Large intestine (tissue), 3 donors: ENCODE measurements around the gene DPH7. TPM values are rescaled to one million over a fixed set of nuclear protein-coding genes. Genes with fewer than 3 reads are reported as not detected.
"Not testable (repeated sequence)": the region's sequence is repeated elsewhere in the genome, so short reads cannot be mapped to it uniquely, and the experiment has no call there.

Experiments
- DNase-seq, 2 donors: peaks; one replicate each; pipeline versions ENCODE4 v3.0.0 to v3.0.0-alpha.2; 2013
- H3K27ac ChIP-seq: one replicate; pipeline ENCODE4 v1.5.1; 2013; ENCODE audit warnings: low read length
- H3K27me3 ChIP-seq: 2 replicates; pipeline ENCODE4 v1.6.1; 2013; ENCODE audit warnings: low read length; ENCODE audit not compliant: control insufficient read depth, insufficient read depth
- H3K36me3 ChIP-seq: 2 replicates; pipeline ENCODE4 v1.6.1; 2013; ENCODE audit warnings: low read length; ENCODE audit not compliant: control insufficient read depth, insufficient read depth
- H3K4me1 ChIP-seq: one replicate; pipeline ENCODE4 v1.6.1; 2013; ENCODE audit warnings: low read length; ENCODE audit not compliant: control insufficient read depth, insufficient read depth
- H3K4me3 ChIP-seq: one replicate; pipeline ENCODE4 v1.5.1; 2013; ENCODE audit warnings: low read length
- H3K9me3 ChIP-seq: one replicate; pipeline ENCODE4 v1.6.1; 2013; ENCODE audit warnings: mild to moderate bottlenecking, low read depth, low read length, moderate library complexity; ENCODE audit not compliant: control insufficient read depth
- WGBS: methylation state at CpG from one replicate; pipeline ENCODE4 v1.1.5; 2013; ENCODE audit warnings: low lambda C conversion rate; ENCODE audit not compliant: insufficient coverage; 5-methylcytosine and 5-hydroxymethylcytosine counted together
- polyA plus RNA-seq: library from polyadenylated mRNA; unstranded; fragments of 120-200 nt; gene quantifications from one replicate; pipeline ENCODE4 v1.2.1, GENCODE V29; 2013

The DPH7 gene
- polyA plus RNA-seq, 1 donor = 42.2 TPM

DNA sequence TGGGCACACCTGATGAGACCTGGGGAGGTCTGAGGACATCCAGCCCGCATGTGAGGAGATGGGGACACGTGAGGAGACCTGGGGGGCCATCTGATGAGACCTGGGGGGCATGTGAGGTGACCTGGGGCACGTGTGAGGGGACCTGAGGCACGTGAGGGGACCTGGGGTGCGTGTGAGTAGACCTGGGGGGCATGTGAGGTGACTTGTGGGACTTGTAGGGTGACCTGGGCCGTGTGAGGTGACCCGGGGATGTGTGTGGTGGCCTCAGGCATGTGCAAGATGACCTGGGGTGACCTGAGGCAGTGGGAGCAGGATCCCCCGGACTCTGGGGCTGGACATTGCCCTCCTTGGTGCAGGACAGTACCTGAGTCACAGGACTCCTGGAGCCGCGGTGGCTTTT lies 59.2 kb downstream of the DPH7 start:
- Histone ChIP-seq H3K27ac (no peak overlapping the region), H3K9me3 (no peaks in the 10 kb centered on the region), H3K4me1 (no peaks in the 10 kb centered on the region), H3K4me3 (no peak overlapping the region), H3K27me3 (no peaks in the 10 kb centered on the region), H3K36me3 (no peaks in the 10 kb centered on the region)
- no peak for DNase-seq
- no CpG with 5 or more reads among the region's 10 CpGs for WGBS

DNA sequence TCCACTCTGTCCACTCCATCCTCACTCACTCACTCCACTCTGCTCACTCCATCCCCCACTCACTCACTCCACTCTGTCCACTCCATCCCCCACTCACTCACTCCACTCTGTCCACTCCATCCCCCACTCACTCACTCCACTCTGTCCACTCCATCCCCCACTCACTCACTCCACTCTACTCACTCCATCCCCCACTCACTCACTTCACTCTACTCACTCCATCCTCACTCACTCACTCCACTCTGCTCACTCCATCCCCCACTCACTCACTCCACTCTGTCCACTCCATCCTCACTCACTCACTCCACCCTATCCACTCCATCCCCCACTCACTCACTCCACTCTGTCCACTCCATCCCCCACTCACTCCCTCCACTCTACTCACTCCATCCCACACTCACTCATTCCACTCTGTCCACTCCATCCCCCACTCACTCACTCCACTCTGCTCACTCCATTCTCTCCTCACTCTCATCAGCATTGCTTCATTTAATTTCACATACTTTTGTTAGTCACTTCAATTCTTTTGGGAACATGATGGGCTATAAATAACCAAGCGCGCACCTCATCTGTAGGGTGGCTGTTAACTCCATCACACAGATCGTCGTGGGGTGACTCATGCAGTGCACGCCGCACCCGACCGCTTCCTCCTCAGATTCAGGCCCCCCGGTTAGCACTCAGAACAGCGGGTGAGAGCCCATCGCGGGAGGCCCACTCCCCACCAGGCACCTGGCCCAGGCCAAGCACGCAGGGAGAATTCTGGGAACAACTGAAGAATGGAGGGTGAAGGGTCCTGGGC lies 59.9 kb downstream of the DPH7 start:
- DNase-seq = not testable (repeated sequence)

DNA sequence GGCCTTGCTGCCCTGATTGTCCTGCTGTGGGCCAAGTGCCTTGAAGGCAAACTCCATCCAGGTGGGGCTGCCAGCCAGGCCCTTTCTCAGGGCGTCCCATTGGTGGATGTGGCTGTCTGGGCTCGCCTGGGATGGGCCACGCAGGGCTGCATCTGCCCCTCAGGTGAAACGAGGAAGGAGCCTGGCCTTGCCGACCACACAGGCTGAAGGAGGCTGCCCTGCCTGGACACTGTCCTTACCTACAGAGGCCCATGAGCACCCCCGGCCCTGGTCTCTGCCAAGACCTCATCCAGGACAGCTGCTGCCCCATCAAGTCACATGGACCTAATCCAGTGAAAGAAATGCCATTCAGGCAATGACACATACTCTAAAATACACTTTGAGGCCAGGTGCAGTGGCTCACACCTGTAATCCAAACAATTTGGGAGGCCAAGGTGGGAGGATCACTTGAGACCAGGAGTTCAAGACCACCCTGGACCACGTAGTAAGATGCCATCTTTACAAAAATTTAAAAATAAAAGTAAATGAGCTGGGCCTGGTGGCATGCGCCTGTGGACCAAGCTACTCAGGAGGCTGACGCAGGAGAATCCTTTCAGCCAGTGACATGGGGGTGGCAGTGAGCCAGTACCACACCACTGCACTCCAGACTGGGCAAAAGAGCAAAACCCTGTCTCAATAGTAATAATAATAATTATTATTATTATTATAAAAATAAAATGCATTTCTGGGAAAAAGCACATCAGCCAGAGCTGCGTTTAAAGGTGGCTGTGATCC lies 62.4 kb downstream of the DPH7 start:
- Histone ChIP-seq H3K9me3 (no peaks in the 10 kb centered on the region), H3K4me1 (peaks cover 4% of the 10 kb centered on the region), H3K4me3 (no peak overlapping the region), H3K36me3 (no peaks in the 10 kb centered on the region), H3K27ac (no peak overlapping the region), H3K27me3 (no peaks in the 10 kb centered on the region)
- DNase-seq = no peak
- no CpG with 5 or more reads among the region's 10 CpGs for WGBS

More for the DNA sequence above, 59.9 kb downstream of the DPH7 start:
- not testable (repeated sequence) for H3K27ac ChIP-seq, H3K27me3 ChIP-seq, H3K4me3 ChIP-seq, H3K36me3 ChIP-seq, H3K9me3 ChIP-seq, H3K4me1 ChIP-seq
- no CpG with 5 or more reads among the region's 13 CpGs for WGBS

DNA sequence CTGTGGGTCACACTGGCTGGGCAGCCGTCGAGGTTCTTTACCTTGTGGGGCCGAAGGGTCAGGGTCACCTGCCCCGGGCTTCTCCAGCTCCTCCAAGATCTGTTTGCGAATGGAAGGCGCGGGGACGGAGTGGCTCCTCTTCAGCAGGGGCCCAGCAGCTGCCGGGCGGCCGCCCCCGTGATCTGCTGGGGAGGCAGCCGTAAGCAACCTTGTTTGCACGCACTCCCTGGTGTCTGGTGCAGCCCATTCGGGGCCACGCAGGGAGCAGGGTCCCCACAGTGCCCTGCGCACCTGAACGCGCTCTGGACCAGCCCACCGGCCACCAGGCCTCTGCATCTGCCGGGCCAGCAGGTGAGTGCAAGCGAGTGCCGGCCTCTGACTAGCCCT lies 63.4 kb downstream of the DPH7 start:
- H3K27me3 ChIP-seq = no peaks in the 10 kb centered on the region
- H3K4me3 ChIP-seq = no peak overlapping the region
- DNase-seq = no peak
- peaks cover 4% of the 10 kb centered on the region for H3K4me1 ChIP-seq
- no CpG with 5 or more reads among the region's 23 CpGs for WGBS
- no peaks in the 10 kb centered on the region for H3K9me3 ChIP-seq
- H3K27ac ChIP-seq = no peak overlapping the region
- H3K36me3 ChIP-seq = no peaks in the 10 kb centered on the region

DNA sequence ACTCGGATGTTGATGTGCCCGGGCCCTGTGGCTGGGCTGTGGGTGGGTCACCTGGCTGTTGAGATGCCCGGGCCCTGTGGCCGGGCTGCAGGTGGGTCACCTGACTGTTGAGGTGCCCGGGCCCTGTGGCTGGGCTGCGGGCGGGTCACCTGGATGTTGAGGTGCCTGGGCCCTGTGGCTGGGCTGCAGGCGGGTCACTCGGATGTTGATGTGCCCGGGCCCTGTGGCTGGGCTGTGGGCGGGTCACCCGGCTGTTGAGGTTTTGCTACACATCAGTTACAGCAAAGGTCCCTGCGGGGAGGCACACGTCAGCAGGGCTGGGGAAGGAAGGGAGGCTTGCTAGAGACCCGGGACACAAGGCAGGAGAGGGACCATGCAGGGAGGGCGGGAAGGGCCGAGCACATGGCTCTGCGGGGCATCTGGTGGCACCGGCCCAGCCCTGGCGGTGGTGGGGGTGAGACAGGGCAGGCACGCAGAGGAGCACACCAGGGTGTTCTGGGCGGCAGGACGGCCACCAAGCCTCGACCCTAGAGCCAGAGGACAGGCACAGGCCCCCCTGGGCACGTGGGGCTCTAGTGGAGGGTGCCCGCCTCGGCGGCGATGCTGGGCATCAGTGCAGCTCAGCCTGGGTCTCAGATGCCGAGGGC lies 63.9 kb downstream of the DPH7 start:
- no peaks in the 10 kb centered on the region for H3K27me3 ChIP-seq
- WGBS = no CpG with 5 or more reads among the region's 30 CpGs
- H3K27ac ChIP-seq = no peak overlapping the region
- no peaks in the 10 kb centered on the region for H3K36me3 ChIP-seq
- no peaks in the 10 kb centered on the region for H3K9me3 ChIP-seq
- H3K4me3 ChIP-seq = no peak overlapping the region
- H3K4me1 ChIP-seq = peaks cover 4% of the 10 kb centered on the region
- DNase-seq = no peak

DNA sequence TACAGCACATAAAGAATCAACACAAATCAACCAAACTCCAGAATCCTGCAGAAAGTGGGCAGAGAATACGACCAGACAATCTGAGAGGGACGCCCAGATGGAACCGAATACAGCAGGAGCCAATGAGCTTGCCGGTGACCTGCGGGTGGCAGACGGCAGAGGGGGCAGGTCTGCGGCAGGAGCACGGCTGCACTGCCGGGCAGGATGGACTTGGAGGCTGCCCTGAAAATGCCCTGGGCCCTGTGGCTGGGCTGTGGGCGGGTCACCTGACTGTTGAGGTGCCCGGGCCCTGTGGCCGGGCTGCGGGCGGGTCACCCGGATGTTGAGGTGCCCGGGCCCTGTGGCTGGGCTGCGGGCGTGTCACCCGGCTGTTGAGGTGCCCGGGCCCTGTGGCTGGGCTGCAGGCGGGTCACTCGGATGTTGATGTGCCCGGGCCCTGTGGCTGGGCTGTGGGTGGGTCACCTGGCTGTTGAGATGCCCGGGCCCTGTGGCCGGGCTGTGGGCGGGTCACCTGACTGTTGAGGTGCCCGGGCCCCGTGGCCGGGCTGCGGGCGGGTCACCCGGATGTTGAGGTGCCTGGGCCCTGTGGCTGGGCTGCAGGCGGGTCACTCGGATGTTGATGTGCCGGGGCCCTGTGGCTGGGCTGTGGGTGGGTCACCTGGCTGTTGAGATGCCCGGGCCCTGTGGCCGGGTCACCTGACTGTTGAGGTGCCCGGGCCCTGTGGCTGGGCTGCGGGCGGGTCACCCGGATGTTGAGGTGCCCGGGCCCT lies 64.7 kb downstream of the DPH7 start:
- not testable (repeated sequence) for H3K9me3 ChIP-seq, DNase-seq, H3K4me1 ChIP-seq, H3K4me3 ChIP-seq, H3K27ac ChIP-seq, H3K36me3 ChIP-seq, H3K27me3 ChIP-seq
- no CpG with 5 or more reads among the region's 42 CpGs for WGBS

DNA sequence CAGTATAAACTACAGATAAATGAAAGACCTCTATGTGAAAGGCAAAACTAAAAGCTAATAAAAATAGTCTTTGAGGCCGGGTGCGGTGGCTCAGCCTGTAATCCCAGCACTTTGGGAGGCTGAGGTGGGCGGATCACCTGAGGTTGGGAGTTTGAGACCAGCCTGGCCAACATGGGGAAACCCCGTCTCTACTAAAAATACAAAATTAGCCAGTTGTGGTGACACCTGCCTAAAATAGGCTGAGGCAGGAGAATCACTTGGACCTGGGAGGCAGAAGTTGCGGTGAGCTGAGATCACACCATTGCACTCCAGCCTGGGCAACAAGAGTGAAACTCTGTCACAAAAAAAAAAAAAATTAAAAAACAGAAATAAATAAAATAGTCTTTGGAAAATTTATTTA lies 65.6 kb downstream of the DPH7 start:
- H3K4me3 ChIP-seq, H3K4me1 ChIP-seq, H3K36me3 ChIP-seq, H3K9me3 ChIP-seq, H3K27ac ChIP-seq, H3K27me3 ChIP-seq, DNase-seq: not testable (repeated sequence)
- WGBS = 100% methylated on average over 1 of the region's 5 CpGs

DNA sequence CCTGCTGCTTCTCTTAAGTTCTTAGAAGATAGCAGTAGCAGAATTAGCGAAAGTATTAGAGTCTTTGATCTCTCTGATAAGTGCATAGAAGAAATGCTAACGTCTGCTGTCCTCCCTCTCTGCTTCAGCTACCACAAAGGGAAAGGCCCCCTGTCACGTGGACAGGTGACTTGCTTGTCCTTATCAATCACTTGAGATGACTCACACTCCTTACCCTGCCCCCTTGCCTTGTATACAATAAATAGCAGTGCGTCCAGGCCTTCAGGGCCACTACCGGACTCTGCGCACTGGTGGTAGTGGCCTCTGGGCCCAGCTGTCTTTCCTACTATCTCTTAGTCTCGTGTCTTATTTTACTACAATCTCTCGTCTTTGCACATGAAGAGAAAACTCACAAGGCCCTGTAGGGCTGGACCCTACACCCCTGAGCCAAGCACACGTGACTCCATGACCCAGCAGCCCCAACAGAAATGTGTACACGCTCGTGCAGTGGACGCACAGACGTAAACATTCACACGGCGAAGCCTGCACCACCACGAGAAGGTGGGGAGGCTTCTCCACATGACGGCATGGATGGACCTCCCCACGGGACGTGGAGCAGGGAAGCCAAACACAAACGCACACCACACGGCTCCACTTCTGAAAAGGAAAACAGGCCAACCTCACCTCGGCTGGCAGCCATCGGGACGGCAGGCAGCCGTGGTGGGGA lies 66.8 kb downstream of the DPH7 start:
- Histone ChIP-seq H3K4me1 (peaks cover 4% of the 10 kb centered on the region), H3K27me3 (no peaks in the 10 kb centered on the region), H3K36me3 (no peaks in the 10 kb centered on the region), H3K4me3 (no peak overlapping the region), H3K9me3 (no peaks in the 10 kb centered on the region), H3K27ac (no peak overlapping the region)
- 90% methylated on average over 2 of the region's 25 CpGs for WGBS
- peak; percentile 57 to 82 for DNase-seq

DNA sequence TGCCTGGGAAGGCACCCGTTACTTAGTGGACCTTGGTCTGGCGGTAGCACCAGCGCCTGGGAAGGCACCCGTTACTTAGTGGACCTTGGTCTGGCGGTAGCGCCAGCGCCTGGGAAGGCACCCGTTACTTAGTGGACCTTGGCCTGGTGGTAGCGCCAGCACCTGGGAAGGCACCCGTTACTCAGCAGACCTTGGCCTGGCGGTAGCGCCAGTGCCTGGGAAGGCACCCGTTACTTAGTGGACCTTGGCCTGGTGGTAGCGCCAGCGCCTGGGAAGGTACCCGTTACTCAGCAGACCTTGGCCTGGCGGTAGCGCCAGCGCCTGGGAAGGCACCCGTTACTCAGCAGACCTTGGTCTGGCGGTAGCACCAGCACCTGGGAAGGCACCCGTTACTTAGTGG lies 67.6 kb downstream of the DPH7 start:
- not testable (repeated sequence) for H3K4me1 ChIP-seq, DNase-seq

More for the DNA sequence above, 67.6 kb downstream of the DPH7 start:
- H3K27me3 ChIP-seq, H3K9me3 ChIP-seq, H3K27ac ChIP-seq, H3K36me3 ChIP-seq, H3K4me3 ChIP-seq: not testable (repeated sequence)
- WGBS = no CpG with 5 or more reads among the region's 22 CpGs
